GM10248 (cell line): Measurements from ENCODE around the gene ZNF646.

Experiments used
- CTCF ChIA-PET: fragments of 300-600 bp; sonication (Branson Sonifier 250); formaldehyde crosslinking; extraction: SDS; loops from one replicate; lab custom pipeline; 2021; ENCODE audit warnings: antibody characterized with exemption; lab: Yijun Ruan, JAX
- POLR2A ChIA-PET: fragments of 350-650 bp; sonication (Branson Sonifier 250); formaldehyde crosslinking; extraction: SDS; loops from one replicate; lab custom pipeline; 2020; ENCODE audit warnings: antibody characterized with exemption; lab: Yijun Ruan, JAX
- DNase-seq: peaks from one replicate; pipeline ENCODE4 v3.0.0; 2012; ENCODE audit errors: extremely low spot score
- CTCF ChIP-seq: IDR thresholded peaks from 2 replicates; pipeline ENCODE4 v1.5.1; 2012; ENCODE audit warnings: mild to moderate bottlenecking, low read depth; ENCODE audit errors: extremely low read depth, missing control alignments, control extremely low read depth

ZNF646 gene

GRCh38 chr16:31072540-31073141 is 1.6 kb upstream of the ZNF646 start:
- ChIA-PET POLR2A (interaction anchor here (0.6 to 3.3 kb wide), 3 partner anchors 45 to 107 kb away, joined by 3 to 21 read pairs (median 3); partner anchors contain the start of genes FUS and KAT8), CTCF (interaction anchor here (1.0 to 2.6 kb wide), 7 partner anchors 8 to 370 kb away, joined by 3 to 9 read pairs (median 6); partner anchors contain the start of genes HSD3B7 and ZNF843)
- TF ChIP-seq CTCF = no peak

GRCh38 chr16:31073142-31073969 is 866 bp upstream of the ZNF646 start:
- TF ChIP-seq CTCF = no peak
- POLR2A ChIA-PET = interaction anchor here (0.5 to 3.3 kb wide), 8 partner anchors 8 to 180 kb away, joined by 3 to 21 read pairs (median 4); partner anchors contain the start of genes FUS, KAT8 and STX4
- DNase-seq = peak; percentile 87
- CTCF ChIA-PET = interaction anchor here (0.8 to 2.6 kb wide), 8 partner anchors 8 to 369 kb away, joined by 3 to 9 read pairs (median 4); partner anchors contain the start of genes HSD3B7 and ZNF843

More at GRCh38 chr16:31072540-31073141, 1.6 kb upstream of the ZNF646 start:
- DNase-seq = peak; percentile 52

- DNase-seq = no peak
- ChIA-PET CTCF (interaction anchor here (1.1 to 2.6 kb wide), 3 partner anchors 68 to 105 kb away, joined by 4 to 9 read pairs (median 9); partner anchors contain the start of gene HSD3B7), POLR2A (interaction anchor here (1.5 to 3.3 kb wide), 4 partner anchors 12 to 105 kb away, joined by 4 to 21 read pairs (median 5); partner anchors contain the start of genes FUS and KAT8)
- no peak for TF ChIP-seq CTCF
These were observed 577 bp downstream of the ZNF646 start for GRCh38 chr16:31074814-31075183.

- DNase-seq = no peak
- TF ChIP-seq CTCF = no peak
- ChIA-PET POLR2A (no interaction called here), CTCF (interaction anchor here (0.9 to 1.7 kb wide), 2 partner anchors 15 to 18 kb away, joined by 4 to 6 read pairs; partner anchors contain the start of gene VKORC1)
These were observed 2.1 kb downstream of the ZNF646 start for GRCh38 chr16:31076319-31076718.

- no peak for TF ChIP-seq CTCF
- CTCF ChIA-PET = no interaction called here
- no peak for DNase-seq
- POLR2A ChIA-PET = no interaction called here
These were observed 2.8 kb downstream of the ZNF646 start for GRCh38 chr16:31077024-31077423.
